Measurements from ENCODE around the gene MLPH.
A peak's percentile ranks its signal among the peaks of the same experiment; 100 is the strongest.
"Not testable (repeated sequence)": the region's sequence is repeated elsewhere in the genome, so short reads cannot be mapped to it uniquely, and the experiment has no call there.

The MLPH gene

GRCh38 chr2:237466211-237466610, 20.8 kb upstream of the MLPH start:
- no peak overlapping the region for H3K4me3 ChIP-seq
- H3K27ac ChIP-seq = no peak overlapping the region
- no peak for DNase-seq (ENCODE audit: low spot score)
- TF ChIP-seq, protein P1, sequence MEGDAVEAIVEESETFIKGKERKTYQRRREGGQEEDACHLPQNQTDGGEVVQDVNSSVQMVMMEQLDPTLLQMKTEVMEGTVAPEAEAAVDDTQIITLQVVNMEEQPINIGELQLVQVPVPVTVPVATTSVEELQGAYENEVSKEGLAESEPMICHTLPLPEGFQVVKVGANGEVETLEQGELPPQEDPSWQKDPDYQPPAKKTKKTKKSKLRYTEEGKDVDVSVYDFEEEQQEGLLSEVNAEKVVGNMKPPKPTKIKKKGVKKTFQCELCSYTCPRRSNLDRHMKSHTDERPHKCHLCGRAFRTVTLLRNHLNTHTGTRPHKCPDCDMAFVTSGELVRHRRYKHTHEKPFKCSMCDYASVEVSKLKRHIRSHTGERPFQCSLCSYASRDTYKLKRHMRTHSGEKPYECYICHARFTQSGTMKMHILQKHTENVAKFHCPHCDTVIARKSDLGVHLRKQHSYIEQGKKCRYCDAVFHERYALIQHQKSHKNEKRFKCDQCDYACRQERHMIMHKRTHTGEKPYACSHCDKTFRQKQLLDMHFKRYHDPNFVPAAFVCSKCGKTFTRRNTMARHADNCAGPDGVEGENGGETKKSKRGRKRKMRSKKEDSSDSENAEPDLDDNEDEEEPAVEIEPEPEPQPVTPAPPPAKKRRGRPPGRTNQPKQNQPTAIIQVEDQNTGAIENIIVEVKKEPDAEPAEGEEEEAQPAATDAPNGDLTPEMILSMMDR (IDR thresholded peaks at IDR 0.05) = no peak

DNA sequence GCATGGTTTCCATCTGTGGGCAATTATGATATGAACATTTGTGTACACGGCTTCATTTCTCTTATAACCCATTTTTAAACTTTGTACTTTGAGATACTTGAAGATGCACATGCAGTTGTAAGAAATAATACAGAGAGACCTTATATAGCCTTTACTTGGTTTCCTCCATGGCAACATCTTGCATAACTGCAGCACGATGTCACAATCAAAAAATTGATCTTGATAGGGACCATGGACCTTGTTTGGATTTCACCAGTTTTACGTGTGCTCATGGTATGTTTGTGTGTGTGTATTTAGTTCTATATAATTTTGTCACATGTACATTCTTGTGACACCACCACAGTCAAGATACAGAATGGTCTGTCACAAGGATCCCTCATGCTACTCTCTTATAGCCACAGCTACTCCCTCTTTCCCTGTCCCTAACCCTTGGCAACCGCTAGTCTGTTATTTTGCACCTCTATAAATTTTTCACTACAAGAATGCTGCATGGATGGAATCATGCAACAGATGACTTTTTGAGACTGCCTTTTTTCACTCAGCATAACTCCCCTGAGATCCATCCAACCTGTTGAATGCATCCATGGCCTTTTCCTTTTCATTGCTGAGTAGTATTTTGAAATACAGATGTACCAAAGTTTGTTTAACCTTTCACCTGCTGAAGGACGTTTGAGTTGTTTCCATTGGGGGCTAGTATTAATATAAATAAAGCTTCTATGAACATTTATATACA, 19.4 kb upstream of the MLPH start:
- no peak for DNase-seq (ENCODE audit: low spot score)

DNA sequence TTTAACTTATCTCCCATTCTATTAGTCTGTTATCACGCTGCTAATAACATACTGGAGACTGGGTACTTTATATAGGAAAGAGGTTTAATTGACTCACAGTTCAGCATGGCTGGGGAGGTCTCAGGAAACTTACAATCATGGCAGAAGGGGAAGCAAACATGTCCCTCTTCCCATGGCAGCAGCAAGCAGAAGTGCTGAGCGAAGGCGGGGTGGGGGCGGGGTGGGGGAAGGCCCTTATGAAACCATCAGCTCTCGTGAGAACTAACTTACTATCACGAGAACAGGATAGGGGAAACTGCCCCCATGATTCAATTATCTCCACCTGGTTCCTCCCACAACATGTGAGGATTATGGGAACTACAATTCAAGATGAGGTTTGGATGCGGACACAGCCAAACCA, 17.6 kb upstream of the MLPH start:
- DNase-seq (ENCODE audit: low spot score); H3K27ac ChIP-seq; H3K4me3 ChIP-seq: not testable (repeated sequence)

More for the DNA sequence above, 19.4 kb upstream of the MLPH start:
- no peak overlapping the region for H3K27ac ChIP-seq
- TF ChIP-seq, protein P1 (IDR thresholded peaks at IDR 0.05) = no peak
- H3K4me3 ChIP-seq = no peak overlapping the region

DNA sequence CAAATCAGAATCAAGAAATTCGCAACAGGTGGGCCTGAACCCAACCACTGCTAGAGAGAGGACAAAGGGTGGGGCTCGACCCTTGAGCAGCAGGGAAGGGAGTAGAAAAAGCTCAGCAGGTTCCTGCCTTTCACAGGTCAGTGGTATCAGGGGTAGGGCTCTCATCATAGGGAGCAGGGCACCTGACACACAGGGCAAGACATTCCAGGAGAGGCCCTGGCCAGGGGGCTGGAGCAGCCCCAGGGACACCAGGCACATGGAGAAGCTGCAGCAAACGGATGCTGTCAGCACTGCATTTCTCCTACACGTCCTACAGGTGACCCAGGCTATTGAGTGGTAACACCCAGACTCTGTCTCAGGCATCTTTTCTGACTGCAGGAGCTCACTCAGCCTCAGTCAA, 17.2 kb upstream of the MLPH start:
- H3K4me3 ChIP-seq = no peak overlapping the region
- TF ChIP-seq, protein P1 (IDR thresholded peaks at IDR 0.05) = no peak
- no peak for DNase-seq (ENCODE audit: low spot score)
- H3K27ac ChIP-seq = no peak overlapping the region

- no peak overlapping the region for H3K27ac ChIP-seq
- no peak overlapping the region for H3K4me3 ChIP-seq
- TF ChIP-seq, protein P1 (IDR thresholded peaks at IDR 0.05) = no peak
- peak; percentile 43 for DNase-seq (ENCODE audit: low spot score)
These were observed 16.1 kb upstream of the MLPH start for GRCh38 chr2:237470914-237471313.

GRCh38 chr2:237471438-237472186, 15.4 kb upstream of the MLPH start:
- no peak overlapping the region for H3K27ac ChIP-seq
- TF ChIP-seq, protein P1 (IDR thresholded peaks at IDR 0.05) = no peak
- H3K4me3 ChIP-seq = no peak overlapping the region
- peak; percentile 70 for DNase-seq (ENCODE audit: low spot score)

- DNase-seq (ENCODE audit: low spot score) = peak; percentile 69
- H3K27ac ChIP-seq = no peak overlapping the region
- TF ChIP-seq, protein P1 (IDR thresholded peaks at IDR 0.05) = no peak
These were observed 14.8 kb upstream of the MLPH start for GRCh38 chr2:237472187-237472712.

More at GRCh38 chr2:237472187-237472712, 14.8 kb upstream of the MLPH start:
- H3K4me3 ChIP-seq = no peak overlapping the region

All from coronary artery (tissue), 2 donors.